ENCODE measurements around the gene MAML3. TPM values are rescaled to one million over a fixed set of nuclear protein-coding genes. Genes with fewer than 3 reads are reported as not detected.

MAML3 gene
- total and polyA plus RNA-seq, 2 of the 13 experiments (the other 11 are each of a cell fraction or from before 2014, with no cell fraction given): 0.05 to 0.13 TPM

- peak in 1 of 2 experiments; percentile 25; a peak in 1 of 4 replicates for TF ChIP-seq ATF4 (CRISPR knock-in tag; IDR thresholded peaks at IDR 0.05)
- TF ChIP-seq PITX1 (CRISPR knock-in tag; IDR thresholded peaks at IDR 0.05): peak; percentile 72
- TF ChIP-seq YEATS2 (CRISPR knock-in tag; IDR thresholded peaks at IDR 0.05; ENCODE audit: borderline replicate concordance): 0 out of 2 replicates have a peak, but pooled peaks have one; percentile 42
- TF ChIP-seq FOXP1 (IDR thresholded peaks at IDR 0.05): no peak
- peak; percentile 76 for TF ChIP-seq FOXP1 (CRISPR knock-in tag; IDR thresholded peaks at IDR 0.05)
- TF ChIP-seq ZNF609 (CRISPR knock-in tag; IDR thresholded peaks at IDR 0.05; ENCODE audit: borderline replicate concordance): peak; percentile 68; the same call in 1 of the 2 replicates
- peak; percentile 73 for TF ChIP-seq HMG20B (CRISPR knock-in tag; conservative IDR thresholded peaks at IDR 0.05)
- no peak for TF ChIP-seq ZNF672 (CRISPR knock-in tag; IDR thresholded peaks at IDR 0.05)
- no peak for TF ChIP-seq ZNF784 (CRISPR knock-in tag; IDR thresholded peaks at IDR 0.05; ENCODE audit: borderline replicate concordance)
- TF ChIP-seq MXI1 (IDR thresholded peaks at IDR 0.05; ENCODE audit: borderline replicate concordance, low read depth, low read length): peak; percentile 36; the same call in 1 of the 3 replicates
- peak; percentile 94; the same call in 1 of the 2 replicates for TF ChIP-seq AHDC1 (CRISPR knock-in tag; IDR thresholded peaks at IDR 0.05; ENCODE audit: borderline replicate concordance)
- TF ChIP-seq SOX13 (IDR thresholded peaks at IDR 0.05): peak; percentile 90
- TF ChIP-seq SOX13 (CRISPR knock-in tag; conservative IDR thresholded peaks at IDR 0.05 in 1 of 2, IDR thresholded peaks at IDR 0.05 in 1 of 2): peak in 1 of 2 experiments; percentile 98; a peak in 2 of 4 replicates
- peak; percentile 77 for TF ChIP-seq KDM6A (CRISPR knock-in tag; IDR thresholded peaks at IDR 0.05; ENCODE audit: low read depth)
- peak; percentile 45; the same call in 1 of the 2 replicates for TF ChIP-seq ZNF788 (CRISPR knock-in tag; IDR thresholded peaks at IDR 0.05; ENCODE audit: borderline replicate concordance)
- 0 out of 2 replicates have a peak, but pooled peaks have one; percentile 39 for TF ChIP-seq MIER3 (CRISPR knock-in tag; IDR thresholded peaks at IDR 0.05; ENCODE audit: borderline replicate concordance)
- peak; percentile 80 for TF ChIP-seq BCL6 (CRISPR knock-in tag; IDR thresholded peaks at IDR 0.05)
Measured at GRCh38 chr4:139692309-139693012, 461.5 kb downstream of the MAML3 start (continued).

Measured in HepG2 (cell line).